A549 (cell line): ENCODE data around the gene FBRSL1. TPM values are rescaled to one million over a fixed set of nuclear protein-coding genes. Genes with fewer than 3 reads are reported as not detected.
A peak's percentile ranks its signal among the peaks of the same experiment; 100 is the strongest.

Experiments used
- ATAC-seq, 2 experiments: fragments of 200-7000 bp in 1 of 2; fragments of >200 bp in 1 of 2; cut with Nextera tagmentation in 1 of 2; cut with Tn5 transposase in 1 of 2; 3 replicates each; pipeline versions ENCODE4 v1.8.0 to v1.9.1; 2018 to 2020; ENCODE audit warnings: mild to moderate bottlenecking in 1 of 2, moderate library complexity in 1 of 2
- CTCF ChIA-PET: fragments of 300-600 bp; sonication (Branson Sonifier 250); formaldehyde crosslinking; extraction: SDS; loops from one replicate; lab custom pipeline; 2021; ENCODE audit warnings: antibody characterized with exemption, inconsistent platforms; lab: Yijun Ruan, JAX
- POLR2A ChIA-PET: fragments of 350-600 bp; formaldehyde crosslinking; extraction: SDS; loops from one replicate; lab custom pipeline; 2021; ENCODE audit warnings: antibody characterized with exemption, inconsistent platforms; lab: Yijun Ruan, JAX
- DNase-seq, 2 experiments: peaks; one replicate each; pipeline versions ENCODE4 v3.0.0 to v3.0.0-alpha.2; 2011 to 2016; ENCODE audit warnings: low read depth in 1 of 2, low spot score in 1 of 2
- FAIRE-seq: peaks from 2 replicates; lab custom pipeline; 2011; peaks lifted over from hg19 to GRCh38; lab: Jason Lieb, UNC
- H3K27ac ChIP-seq, 2 experiments: fragments of >200 bp; sonication (Bioruptor Twin); formaldehyde crosslinking; 3 replicates each; pipeline ENCODE4 v1.5.1; 2016 to 2017
- H3K4me1 ChIP-seq: fragments of >200 bp; sonication (Bioruptor Twin); formaldehyde crosslinking; 3 replicates; pipeline ENCODE4 v1.6.1; 2016
- H3K4me2 ChIP-seq: fragments of >200 bp; sonication (Bioruptor Twin); formaldehyde crosslinking; 3 replicates; pipeline ENCODE4 v1.6.1; 2016
- H3K4me3 ChIP-seq: fragments of >200 bp; sonication (Bioruptor Twin); formaldehyde crosslinking; 3 replicates; pipeline ENCODE4 v1.5.1; 2016
- H3K9me3 ChIP-seq: fragments of >200 bp; sonication (Bioruptor Twin); formaldehyde crosslinking; 3 replicates; pipeline ENCODE4 v1.6.1; 2016
- FOSB ChIP-seq: fragments of 250-450 bp; sonication (Bioruptor Pico); IDR thresholded peaks from 2 replicates; pipeline ENCODE4 v1.5.0; 2020; ENCODE audit warnings: mild to moderate bottlenecking, moderate library complexity
- FOSL2 ChIP-seq, 2 experiments: fragments of 450-650 bp in 1 of 2; fragments of >200 bp in 1 of 2; sonication (Bioruptor Twin) in 1 of 2; formaldehyde crosslinking; IDR thresholded peaks; 2 replicates each; pipeline versions ENCODE4 v1.5.0 to v1.6.1; 2016 to 2020; ENCODE audit warnings: mild to moderate bottlenecking in 1 of 2, moderate library complexity in 1 of 2
- GATA3 ChIP-seq: IDR thresholded peaks from 2 replicates; pipeline ENCODE4 v1.6.1; 2012; ENCODE audit warnings: borderline replicate concordance
- HMGXB4 ChIP-seq: fragments of 250-450 bp; sonication (Bioruptor Pico); IDR thresholded peaks from 2 replicates; pipeline ENCODE4 v1.5.0; 2021; ENCODE audit warnings: mild to moderate bottlenecking, moderate library complexity, borderline replicate concordance
- HOXA7 ChIP-seq: fragments of 250-450 bp; sonication (Bioruptor Pico); IDR thresholded peaks from 2 replicates; pipeline ENCODE4 v1.5.0; 2020; ENCODE audit warnings: mild to moderate bottlenecking, moderate library complexity
- HOXB13 ChIP-seq: fragments of 250-450 bp; sonication (Bioruptor Pico); IDR thresholded peaks from 2 replicates; pipeline ENCODE4 v1.5.0; 2020; ENCODE audit warnings: low read depth, mild to moderate bottlenecking, moderate library complexity
- HOXB5 ChIP-seq: fragments of 250-450 bp; sonication (Bioruptor Pico); IDR thresholded peaks from 2 replicates; pipeline ENCODE4 v1.5.0; 2020; ENCODE audit warnings: mild to moderate bottlenecking, moderate library complexity
- JUN ChIP-seq, 2 experiments: fragments of >200 bp; sonication (Bioruptor Twin); formaldehyde crosslinking; IDR thresholded peaks; 2 replicates in 1 of 2; 3 replicates in 1 of 2; pipeline ENCODE4 v1.6.1; 2016 to 2017
- JUNB ChIP-seq: fragments of >200 bp; sonication (Bioruptor Twin); formaldehyde crosslinking; IDR thresholded peaks from 2 replicates; pipeline ENCODE4 v1.6.1; 2016
- KDM1A ChIP-seq: fragments of 200-600 bp; sonication (generic); IDR thresholded peaks from 2 replicates; pipeline ENCODE4 v1.6.1; 2016; ENCODE audit warnings: low read depth, mild to moderate bottlenecking
- MAFK ChIP-seq: fragments of 450-650 bp; IDR thresholded peaks from 2 replicates; pipeline ENCODE4 v1.6.1; 2014; ENCODE audit not compliant: partially characterized antibody
- MYC ChIP-seq: IDR thresholded peaks from 2 replicates; pipeline ENCODE4 v1.6.1; 2012; ENCODE audit warnings: mild to moderate bottlenecking, inconsistent platforms, low read length, improper control_type of control experiment, borderline replicate concordance
- NFE2L2 ChIP-seq: fragments of 150-350 bp; conservative IDR thresholded peaks from 2 replicates; pipeline ENCODE4 v1.6.1; 2014; ENCODE audit warnings: low read length
- NR3C1 ChIP-seq: fragments of >200 bp; sonication (Bioruptor Twin); formaldehyde crosslinking; IDR thresholded peaks from 3 replicates; pipeline ENCODE4 v1.6.1; 2017
- PHF8 ChIP-seq: fragments of 200-600 bp; sonication (generic); IDR thresholded peaks from 2 replicates; pipeline ENCODE4 v1.6.1; 2016; ENCODE audit warnings: low read depth, mild to moderate bottlenecking, antibody characterized with exemption, moderate library complexity, borderline replicate concordance
- POLR2A ChIP-seq: IDR thresholded peaks from 2 replicates; pipeline ENCODE4 v1.6.1; 2012; ENCODE audit warnings: mild to moderate bottlenecking, low read length
- POLR2AphosphoS2 ChIP-seq: conservative IDR thresholded peaks from 2 replicates; pipeline ENCODE4 v1.6.1; 2012; ENCODE audit warnings: low read length, improper control_type of control experiment, inconsistent platforms
- RAD21 ChIP-seq, 2 experiments: fragments of >200 bp in 1 of 2; sonication (Bioruptor Twin) in 1 of 2; formaldehyde crosslinking in 1 of 2; IDR thresholded peaks in 1 of 2; conservative IDR thresholded peaks in 1 of 2; 2 replicates in 1 of 2; 3 replicates in 1 of 2; pipeline ENCODE4 v1.6.1; 2012 to 2018; ENCODE audit warnings: inconsistent platforms in 1 of 2
- RARB ChIP-seq: fragments of 250-450 bp; sonication (Bioruptor Pico); IDR thresholded peaks from 2 replicates; pipeline ENCODE4 v1.8.0; 2021; ENCODE audit warnings: mild to moderate bottlenecking, moderate library complexity
- RCOR1 ChIP-seq: fragments of 150-350 bp; IDR thresholded peaks from 2 replicates; pipeline ENCODE4 v1.6.1; 2014; ENCODE audit warnings: antibody characterized with exemption, low read length, low read depth
- RFX5 ChIP-seq: fragments of 450-650 bp; IDR thresholded peaks from 2 replicates; pipeline ENCODE4 v1.7.1; 2014; ENCODE audit warnings: antibody characterized with exemption, mild to moderate bottlenecking, moderate library complexity
- ZC3H11A ChIP-seq: fragments of 450-650 bp; IDR thresholded peaks from 2 replicates; pipeline ENCODE4 v1.6.1; 2014; ENCODE audit warnings: antibody characterized with exemption, mild to moderate bottlenecking
- ZFP36 ChIP-seq: fragments of 450-650 bp; IDR thresholded peaks from 2 replicates; pipeline ENCODE4 v1.6.1; 2014; ENCODE audit warnings: borderline replicate concordance; ENCODE audit not compliant: partially characterized antibody
- ZNF302 ChIP-seq: fragments of 250-450 bp; sonication (Bioruptor Pico); IDR thresholded peaks from 2 replicates; pipeline ENCODE4 v1.9.0; 2021; ENCODE audit warnings: inconsistent platforms, mild to moderate bottlenecking, moderate library complexity
- WGBS: methylation state at CpG from one replicate; pipeline ENCODE4 v1.1.6; 2017; ENCODE audit errors: missing lambda C conversion rate; 5-methylcytosine and 5-hydroxymethylcytosine counted together
- polyA plus RNA-seq, 4 experiments: library from polyadenylated mRNA; depleted of rRNA in 3 of 4; stranded (reverse); fragments of >200 nt; fragmentation: RNase III in 1 of 4; extraction: RNeasy Plus Mini Kit Qiagen cat#74134 plus additional on column Dnase treatment in 1 of 4; gene quantifications; 2 replicates in 3 of 4; 3 replicates in 1 of 4; pipeline ENCODE4 v1.2.3, GENCODE V29; 2011 to 2017
- TF ChIP-seq, protein P1 (sequence below): fragments of >200 bp; sonication (Bioruptor Twin); formaldehyde crosslinking; IDR thresholded peaks from 2 replicates; pipeline ENCODE4 v1.6.1; 2016

FBRSL1 gene
- polyA plus RNA-seq, 2 of the 4 experiments (the other 2 are of a cell fraction), result 3.0 to 32.8 TPM

DNA sequence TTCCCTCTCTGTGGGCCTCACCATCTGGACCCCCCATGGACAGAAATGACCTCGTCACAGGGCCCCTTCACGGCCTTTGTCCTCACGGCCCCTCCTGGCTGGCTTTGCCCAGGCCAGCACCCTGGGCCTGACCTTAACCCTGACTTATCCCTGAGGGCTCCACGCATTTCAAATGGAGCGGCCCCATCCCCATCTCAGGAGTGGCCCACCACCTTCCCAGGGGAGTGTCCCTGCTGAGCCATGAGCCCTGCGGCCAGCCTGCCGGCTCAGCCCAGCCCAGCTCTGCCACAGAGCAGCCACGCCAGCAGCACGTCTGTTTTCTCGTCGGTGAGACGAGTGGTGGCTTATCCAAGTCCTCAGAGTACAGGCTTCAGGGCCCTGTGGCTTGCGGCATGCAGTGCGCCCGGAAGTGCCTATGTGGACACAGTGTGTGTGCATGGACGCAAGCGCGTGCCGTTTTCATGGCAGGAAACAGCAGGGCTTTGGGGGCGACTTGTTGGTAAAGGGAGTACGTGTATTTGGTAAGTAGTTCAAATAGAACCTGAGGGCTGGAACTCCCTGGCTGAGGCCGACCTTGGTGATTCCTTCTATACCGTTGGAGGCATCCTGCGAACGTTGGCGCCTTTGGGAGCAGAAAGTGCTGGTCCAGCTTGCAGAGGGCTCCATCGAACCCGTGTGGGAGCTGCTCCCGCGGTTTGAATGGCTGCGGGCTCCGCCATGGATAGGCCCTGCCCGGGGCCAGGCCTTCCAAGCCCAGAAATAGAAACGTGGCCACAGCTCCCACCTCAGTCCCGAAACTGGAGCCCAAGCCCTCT, 68.3 kb downstream of the FBRSL1 start:
- H3K4me2 ChIP-seq, result no peak overlapping the region
- no peak for TF ChIP-seq MAFK
- no peak for TF ChIP-seq FOSB
- TF ChIP-seq HOXA7 (CRISPR knock-in tag), result no peak
- no peak for TF ChIP-seq MYC
- no peak for TF ChIP-seq JUN (IDR thresholded peaks at IDR 0.05)
- TF ChIP-seq HMGXB4, result no peak
- no peak for TF ChIP-seq FOSL2 (IDR thresholded peaks at IDR 0.05)
- no peak for TF ChIP-seq FOSL2 (CRISPR knock-in tag; IDR thresholded peaks at IDR 0.05)
- TF ChIP-seq HOXB5, result no peak
- TF ChIP-seq PHF8, result no peak
- no peak for TF ChIP-seq RAD21 (conservative IDR thresholded peaks at IDR 0.05 in 1 of 2, IDR thresholded peaks at IDR 0.05 in 1 of 2)
- TF ChIP-seq GATA3, result no peak
- no peak for TF ChIP-seq ZFP36
- TF ChIP-seq JUNB, result no peak
- TF ChIP-seq, all 56 proteins: peak for 0
- ChIA-PET POLR2A (no interaction called here), CTCF (interaction anchor here (0.8 to 9.0 kb wide), 3 partner anchors 20 to 405 kb away, joined by 3 to 108 read pairs (median 3); no protein-coding TSS in a partner anchor)
- Histone ChIP-seq H3K9me3 (no peaks in the 10 kb centered on the region), H3K27ac (no peak overlapping the region), H3K4me1 (peaks cover 10% of the 10 kb centered on the region; the same call in 2 of the 3 replicates), H3K4me3 (no peak overlapping the region)
- DNase-seq (no peak), ATAC-seq (no peak), FAIRE-seq (no peak)
- WGBS, result 92% methylated on average over 33 of the region's 35 CpGs

DNA sequence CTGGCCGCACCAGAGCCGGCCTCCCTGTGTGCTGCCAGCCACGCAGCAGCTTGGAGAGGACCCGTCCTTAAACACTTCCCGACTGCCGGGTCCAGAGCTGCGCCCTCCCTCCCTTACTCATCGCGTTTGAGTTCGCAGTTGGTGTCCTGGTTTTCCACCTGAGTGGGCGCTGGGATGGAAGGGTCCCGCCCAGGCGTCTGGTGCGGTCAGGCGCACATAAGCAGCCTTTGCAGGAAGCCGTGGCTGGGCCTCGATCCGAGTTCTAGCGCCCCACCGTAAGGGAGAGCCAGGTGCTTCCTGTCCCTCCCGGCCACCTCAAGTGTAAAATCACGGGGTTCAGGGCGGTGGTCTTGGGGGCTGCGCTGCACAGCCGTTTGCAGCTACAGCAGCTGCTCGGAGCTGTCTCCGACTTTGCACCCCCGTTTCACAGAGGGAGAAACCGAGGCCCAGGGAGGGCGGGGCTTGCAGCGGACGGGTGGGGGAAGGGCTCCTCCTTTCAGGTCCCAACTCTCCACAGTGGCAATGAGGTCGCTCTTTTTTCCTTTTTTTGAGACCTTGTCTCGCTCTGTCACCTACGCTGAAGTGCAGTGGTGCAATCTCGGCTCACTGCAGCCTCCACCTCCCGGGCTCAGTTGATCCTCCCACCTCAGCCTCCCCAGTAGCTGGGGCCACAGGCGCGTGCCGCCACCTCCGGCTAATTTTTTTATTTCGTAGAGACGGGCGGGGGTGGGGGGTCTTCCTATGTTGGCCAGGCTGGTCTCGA, 69.1 kb downstream of the FBRSL1 start:
- CTCF ChIA-PET, result interaction anchor here (0.6 to 9.0 kb wide), 4 partner anchors 15 to 154 kb away, joined by 3 to 108 read pairs (median 6); no protein-coding TSS in a partner anchor

DNA sequence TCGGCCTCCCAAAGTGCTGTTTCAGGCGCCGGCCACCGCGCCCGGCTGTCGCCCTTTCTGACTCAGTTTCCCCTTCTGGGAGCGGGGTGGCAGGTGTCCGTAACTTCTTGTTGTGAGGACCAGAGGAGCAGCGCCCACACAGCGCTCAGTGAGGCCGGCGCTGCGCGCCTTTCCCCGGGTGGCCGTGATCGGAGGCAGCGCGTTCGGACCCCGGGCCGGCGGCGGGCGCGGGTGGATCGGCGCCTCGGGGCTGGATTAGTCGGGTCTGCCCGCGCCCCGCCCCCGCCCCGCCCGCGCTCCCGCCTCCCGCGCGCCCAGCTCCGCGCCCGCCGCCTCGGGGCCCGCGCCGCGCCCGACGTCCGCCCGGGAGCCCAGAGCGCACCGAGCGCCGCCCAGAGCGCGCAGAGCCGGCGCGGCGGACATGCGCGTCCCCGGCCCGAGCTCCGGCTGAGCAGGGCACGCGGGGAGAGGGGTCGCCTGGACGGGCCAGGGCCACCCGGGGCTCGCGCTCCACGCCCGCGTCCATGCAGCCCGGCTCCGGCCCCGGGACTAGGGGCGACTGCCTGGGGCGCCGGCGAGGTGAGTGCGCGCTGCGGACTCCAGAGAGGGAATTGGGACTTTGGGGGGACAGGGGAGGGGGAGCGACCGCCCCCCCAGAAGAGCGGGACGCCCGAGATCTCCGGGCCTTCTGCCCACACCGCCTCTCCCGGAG, 69.9 kb downstream of the FBRSL1 start:
- ATAC-seq, result peak; percentile 37 to 42
- peak overlapping the region; percentile 80 to 91 for H3K27ac ChIP-seq

More for the DNA sequence above, 69.1 kb downstream of the FBRSL1 start:
- TF ChIP-seq ZC3H11A (no peak), HOXB5 (no peak), RCOR1 (no peak), RFX5 (no peak), RARB (CRISPR knock-in tag) (no peak), NR3C1 (no peak), POLR2AphosphoS2 (no peak), ZNF302 (CRISPR knock-in tag) (no peak)
- Histone ChIP-seq H3K4me3 (peak overlapping the region; percentile 91), H3K27ac (peak overlapping the region in 1 of 2 experiments; percentile 91; a peak in 3 of 6 replicates), H3K4me1 (peaks cover 10% of the 10 kb centered on the region; the same call in 2 of the 3 replicates), H3K4me2 (peak overlapping the region; percentile 96), H3K9me3 (no peaks in the 10 kb centered on the region)
- POLR2A ChIA-PET, result interaction anchor here (0.6 kb wide), 1 partner anchor 35 kb away, joined by 3 read pairs; no protein-coding TSS in a partner anchor
- 81% methylated on average over 42 of the region's 45 CpGs for WGBS
- FAIRE-seq (no peak), ATAC-seq (no peak), DNase-seq (no peak)

More for the DNA sequence above, 69.9 kb downstream of the FBRSL1 start:
- TF ChIP-seq, protein P1, sequence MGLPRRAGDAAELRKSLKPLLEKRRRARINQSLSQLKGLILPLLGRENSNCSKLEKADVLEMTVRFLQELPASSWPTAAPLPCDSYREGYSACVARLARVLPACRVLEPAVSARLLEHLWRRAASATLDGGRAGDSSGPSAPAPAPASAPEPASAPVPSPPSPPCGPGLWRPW, result no peak
- TF ChIP-seq FOSB, result no peak
- TF ChIP-seq KDM1A, result 0 out of 2 replicates have a peak, but pooled peaks have one; percentile 38
- TF ChIP-seq JUN (IDR thresholded peaks at IDR 0.05), result peak in 1 of 2 experiments; percentile 34; a peak in 1 of 5 replicates
- no peak for TF ChIP-seq NFE2L2
- TF ChIP-seq POLR2A, result peak; percentile 59
- TF ChIP-seq HOXB13, result no peak
- no peak for TF ChIP-seq RFX5
- no peak for FAIRE-seq
- ChIA-PET CTCF (interaction anchor here (0.6 to 9.0 kb wide), 4 partner anchors 16 to 155 kb away, joined by 3 to 108 read pairs (median 6); no protein-coding TSS in a partner anchor), POLR2A (interaction anchor here (0.6 kb wide), 1 partner anchor 36 kb away, joined by 3 read pairs; no protein-coding TSS in a partner anchor)
- Histone ChIP-seq H3K4me1 (peaks cover 10% of the 10 kb centered on the region; the same call in 2 of the 3 replicates), H3K4me3 (peak overlapping the region; percentile 91), H3K9me3 (no peaks in the 10 kb centered on the region), H3K4me2 (peak overlapping the region; percentile 96)
- peak; percentile 53 to 66 for DNase-seq
- 7% methylated on average over 18 of the region's 98 CpGs for WGBS
